H9 (cell line): ENCODE data around the gene DNAAF1. TPM values are rescaled to one million over a fixed set of nuclear protein-coding genes. Genes with fewer than 3 reads are reported as not detected.

Experiments
- DNase-seq: peaks from one replicate; pipeline ENCODE4 v3.0.0-alpha.2; 2017
- H2AFZ ChIP-seq: one replicate; pipeline ENCODE4 v1.6.1; 2013; ENCODE audit warnings: mild to moderate bottlenecking, low read length, control low read depth, moderate library complexity
- H2AK5ac ChIP-seq: 2 replicates; pipeline ENCODE4 v1.6.1; 2013; ENCODE audit warnings: low read length, control low read depth, mixed read lengths; ENCODE audit not compliant: insufficient read length
- H2BK120ac ChIP-seq: one replicate; pipeline ENCODE4 v1.6.1; 2013; ENCODE audit warnings: low read depth, mild to moderate bottlenecking, low read length, control low read depth, inconsistent platforms; ENCODE audit not compliant: poor library complexity, severe bottlenecking
- H2BK12ac ChIP-seq: 2 replicates; pipeline ENCODE4 v1.6.1; 2013; ENCODE audit warnings: low read length, control low read depth, mixed read lengths, low read depth; ENCODE audit not compliant: insufficient read length
- H2BK15ac ChIP-seq: 2 replicates; pipeline ENCODE4 v1.6.1; 2013; ENCODE audit warnings: low read depth, low read length, control low read depth
- H2BK20ac ChIP-seq: one replicate; pipeline ENCODE4 v1.6.1; 2013; ENCODE audit warnings: low read depth, mild to moderate bottlenecking, low read length, control low read depth, inconsistent platforms; ENCODE audit not compliant: poor library complexity, severe bottlenecking
- H2BK5ac ChIP-seq: 2 replicates; pipeline ENCODE4 v1.6.1; 2013; ENCODE audit warnings: low read length, control low read depth, mixed read lengths; ENCODE audit not compliant: insufficient read length
- H3K14ac ChIP-seq: 2 replicates; pipeline ENCODE4 v1.6.1; 2013; ENCODE audit warnings: low read length, control low read depth; ENCODE audit not compliant: insufficient read depth
- H3K18ac ChIP-seq: 2 replicates; pipeline ENCODE4 v1.6.1; 2013; ENCODE audit warnings: low read depth, mild to moderate bottlenecking, mixed read lengths, low read length, control low read depth; ENCODE audit not compliant: insufficient read length
- H3K23ac ChIP-seq: 2 replicates; pipeline ENCODE4 v1.6.1; 2013; ENCODE audit warnings: low read length, control low read depth, mixed read lengths, low read depth; ENCODE audit not compliant: insufficient read length
- H3K23me2 ChIP-seq: 2 replicates; pipeline ENCODE4 v1.6.1; 2013; ENCODE audit warnings: low read depth, mild to moderate bottlenecking, mixed read lengths, low read length, control low read depth; ENCODE audit not compliant: insufficient read length, poor library complexity, severe bottlenecking
- H3K27ac ChIP-seq: 2 replicates; pipeline ENCODE4 v1.5.1; 2013; ENCODE audit warnings: low read length, control low read depth, mixed read lengths, low read depth; ENCODE audit not compliant: insufficient read length
- H3K27me3 ChIP-seq: 2 replicates; pipeline ENCODE4 v1.6.1; 2013; ENCODE audit warnings: low read length, control low read depth, inconsistent platforms; ENCODE audit not compliant: insufficient read depth
- H3K4ac ChIP-seq: 2 replicates; pipeline ENCODE4 v1.6.1; 2013; ENCODE audit warnings: low read depth, mild to moderate bottlenecking, control low read depth, inconsistent platforms, low read length, moderate library complexity
- H3K4me1 ChIP-seq: 2 replicates; pipeline ENCODE4 v1.6.1; 2013; ENCODE audit warnings: low read length, control low read depth, inconsistent platforms; ENCODE audit not compliant: insufficient read depth
- H3K4me2 ChIP-seq: 2 replicates; pipeline ENCODE4 v1.6.1; 2013; ENCODE audit warnings: low read length, control low read depth, mixed read lengths; ENCODE audit not compliant: insufficient read length, insufficient read depth
- H3K56ac ChIP-seq: 2 replicates; pipeline ENCODE4 v1.6.1; 2013; ENCODE audit warnings: low read depth, mild to moderate bottlenecking, mixed read lengths, low read length, control low read depth; ENCODE audit not compliant: insufficient read length
- H3K79me1 ChIP-seq: 2 replicates; pipeline ENCODE4 v1.6.1; 2013; ENCODE audit warnings: low read depth, mild to moderate bottlenecking, moderate library complexity, low read length, control low read depth, inconsistent platforms; ENCODE audit not compliant: insufficient read depth, poor library complexity, severe bottlenecking
- H3K79me2 ChIP-seq: 2 replicates; pipeline ENCODE4 v1.6.1; 2013; ENCODE audit warnings: low read length, control low read depth, inconsistent platforms; ENCODE audit not compliant: insufficient read depth
- H3K9ac ChIP-seq: 2 replicates; pipeline ENCODE4 v1.6.1; 2013; ENCODE audit warnings: low read length, control low read depth, mixed read lengths; ENCODE audit not compliant: insufficient read length; ENCODE audit errors: extremely low read depth
- H3K9me3 ChIP-seq: one replicate; pipeline ENCODE4 v1.6.1; 2013; ENCODE audit warnings: low read depth, low read length, inconsistent platforms; ENCODE audit not compliant: control insufficient read depth
- H3T11ph ChIP-seq: one replicate; pipeline ENCODE4 v1.6.1; 2013; ENCODE audit warnings: mild to moderate bottlenecking, low read length, control low read depth, inconsistent platforms
- H4K20me1 ChIP-seq: one replicate; pipeline ENCODE4 v1.6.1; 2013; ENCODE audit not compliant: control insufficient read depth, insufficient read length, insufficient read depth
- H4K5ac ChIP-seq: 2 replicates; pipeline ENCODE4 v1.6.1; 2013; ENCODE audit warnings: low read depth, mild to moderate bottlenecking, mixed read lengths, low read length, control low read depth; ENCODE audit not compliant: insufficient read length
- H4K8ac ChIP-seq: replicated peaks from 2 replicates; pipeline ENCODE4 v1.6.1; 2013; ENCODE audit warnings: low read length, control low read depth, mixed read lengths, low read depth; ENCODE audit not compliant: insufficient read length
- H4K91ac ChIP-seq: 2 replicates; pipeline ENCODE4 v1.6.1; 2013; ENCODE audit warnings: low read depth, mild to moderate bottlenecking, moderate library complexity, mixed read lengths, low read length, control low read depth; ENCODE audit not compliant: insufficient read length
- H3K27ac Mint-ChIP-seq, 3 experiments: 2 replicates in 2 of 3; 3 replicates in 1 of 3; pipeline ENCODE4 v1.8.0; 2020 to 2021; ENCODE audit warnings: mixed read lengths in 3 of 3, mild to moderate bottlenecking in 1 of 3, moderate library complexity in 1 of 3
- H3K27me3 Mint-ChIP-seq: 2 replicates; pipeline ENCODE4 v1.8.0; 2021; ENCODE audit warnings: low read depth, mild to moderate bottlenecking, moderate library complexity, mixed read lengths
- H3K36me3 Mint-ChIP-seq, 3 experiments: 2 replicates in 2 of 3; 3 replicates in 1 of 3; pipeline ENCODE4 v1.8.0; 2020 to 2021; ENCODE audit warnings: low read depth in 3 of 3, mixed read lengths in 3 of 3; ENCODE audit not compliant: insufficient read depth in 1 of 3
- H3K4me1 Mint-ChIP-seq, 2 experiments: 2 replicates each; pipeline ENCODE4 v1.8.0; 2020; ENCODE audit warnings: mixed read lengths in 2 of 2
- H3K4me3 Mint-ChIP-seq, 2 experiments: 2 replicates in 1 of 2; 3 replicates in 1 of 2; pipeline ENCODE4 v1.8.0; 2020 to 2021; ENCODE audit warnings: mild to moderate bottlenecking in 2 of 2, mixed read lengths in 2 of 2, moderate library complexity in 1 of 2
- H3K9me3 Mint-ChIP-seq, 2 experiments: 2 replicates in 1 of 2; 3 replicates in 1 of 2; pipeline ENCODE4 v1.8.0; 2020; ENCODE audit warnings: mild to moderate bottlenecking in 2 of 2, mixed read lengths in 2 of 2, moderate library complexity in 1 of 2
- CTCF ChIP-seq: fragments of 200-600 bp; sonication (generic); conservative IDR thresholded peaks from 3 replicates; pipeline ENCODE4 v1.8.0; 2021; ENCODE audit warnings: antibody characterized with exemption, mild to moderate bottlenecking
- WGBS: extraction: QIAGEN DNeasy Blood & Tissue Kit; methylation state at CpG from one replicate; pipeline ENCODE4 v1.1.7; 2013; ENCODE audit warnings: missing lambda C conversion rate, low lambda C conversion rate, mixed read lengths; ENCODE audit not compliant: insufficient read length; ENCODE audit errors: extremely low coverage; 5-methylcytosine and 5-hydroxymethylcytosine counted together
- total RNA-seq: library from RNA; stranded (reverse); gene quantifications from 2 replicates; pipeline ENCODE4 v1.2.1, GENCODE V29; 2021

DNAAF1 gene
- total RNA-seq, 1 experiment from 2014 or later, result not detected

GRCh38 chr16:84137287-84137686 is 7.8 kb upstream of the DNAAF1 start:
- DNase-seq, result no peak
- H3K18ac ChIP-seq, result no peak overlapping the region
- no peak overlapping the region for H4K8ac ChIP-seq
- no peak overlapping the region for H3K9ac ChIP-seq
- H4K20me1 ChIP-seq, result no peaks in the 10 kb centered on the region
- no peak overlapping the region for H2AK5ac ChIP-seq
- H4K5ac ChIP-seq, result no peak overlapping the region
- H4K91ac ChIP-seq, result no peak overlapping the region
- H3K27ac ChIP-seq, result no peak overlapping the region
- H3K23ac ChIP-seq, result no peak overlapping the region
- Mint-ChIP-seq H3K4me3 (no peak overlapping the region), H3K27ac (peak overlapping the region in 1 of 3 experiments; percentile 76; a peak in 1 of 7 replicates), H3K9me3 (0 out of 5 replicates have a peak, but pooled peaks cover 0 to 3% of the 10 kb centered on the region in 2 experiments), H3K27me3 (no peaks in the 10 kb centered on the region), H3K4me1 (peaks cover 60 to 61% of the 10 kb centered on the region in 2 experiments), H3K36me3 (peaks cover 6 to 14% (median 8%) of the 10 kb centered on the region in 3 experiments; a peak in 6 of 7 replicates)
- no peak overlapping the region for H2AFZ ChIP-seq
- no peak overlapping the region for H3T11ph ChIP-seq
- no peak overlapping the region for H2BK120ac ChIP-seq
- no peak for TF ChIP-seq CTCF
- no peak overlapping the region for H2BK12ac ChIP-seq
- no peaks in the 10 kb centered on the region for H3K23me2 ChIP-seq
- no CpG with 5 or more reads among the region's 8 CpGs for WGBS
- H2BK20ac ChIP-seq, result no peak overlapping the region
- no peak overlapping the region for H2BK15ac ChIP-seq
- H2BK5ac ChIP-seq, result no peak overlapping the region
- no peaks in the 10 kb centered on the region for H3K27me3 ChIP-seq
- H3K56ac ChIP-seq, result no peak overlapping the region
- no peak overlapping the region for H3K4me2 ChIP-seq
- H3K9me3 ChIP-seq, result no peaks in the 10 kb centered on the region
- no peak overlapping the region for H3K4ac ChIP-seq
- H3K79me1 ChIP-seq, result peaks cover 4% of the 10 kb centered on the region
- peaks cover 5% of the 10 kb centered on the region; the same call in 1 of the 2 replicates for H3K79me2 ChIP-seq
- H3K4me1 ChIP-seq, result peaks cover 7% of the 10 kb centered on the region; the same call in 1 of the 2 replicates
- no peak overlapping the region for H3K14ac ChIP-seq
